AG09319 (cell line): Measurements from ENCODE around the gene BTG1.

Source experiments
- DNase-seq: peaks from one replicate; pipeline ENCODE4 v3.0.0-alpha.2; 2010; ENCODE audit warnings: low read depth; ENCODE audit errors: extremely low read depth
- CTCF ChIP-seq: IDR thresholded peaks from 2 replicates; pipeline ENCODE4 v1.5.1; 2011; ENCODE audit warnings: low read depth, mild to moderate bottlenecking, inconsistent platforms, low read length, moderate library complexity

The BTG1 gene

GRCh38 chr12:92145731-92146496, at the start of gene BTG1:
TSS of gene BTG1 (minus strand) at chr12:92145846. CDS start at chr12:92145535, 311 bp downstream.
- no peak for TF ChIP-seq CTCF
- peak; percentile 100 for DNase-seq

GRCh38 chr12:92194561-92194960, 48.9 kb upstream of the BTG1 start:
- no peak for DNase-seq

GRCh38 chr12:92193846-92194245, 48.2 kb upstream of the BTG1 start:
- no peak for TF ChIP-seq CTCF
- no peak for DNase-seq

More at GRCh38 chr12:92194561-92194960, 48.9 kb upstream of the BTG1 start:
- TF ChIP-seq CTCF = no peak

- DNase-seq = no peak
- no peak for TF ChIP-seq CTCF
Measured at GRCh38 chr12:92193063-92193462, 47.4 kb upstream of the BTG1 start.

GRCh38 chr12:92192360-92192759, 46.7 kb upstream of the BTG1 start:
- no peak for DNase-seq
- no peak for TF ChIP-seq CTCF

GRCh38 chr12:92191061-92191460, 45.4 kb upstream of the BTG1 start:
- no peak for TF ChIP-seq CTCF
- no peak for DNase-seq

- TF ChIP-seq CTCF = no peak
- DNase-seq = no peak
Measured at GRCh38 chr12:92188517-92189188, 43.0 kb upstream of the BTG1 start.
